Neural progenitor cell (in vitro differentiated cells): Measurements from ENCODE around the gene SPP1. TPM values are rescaled to one million over a fixed set of nuclear protein-coding genes. Genes with fewer than 3 reads are reported as not detected.
"Not testable (repeated sequence)": the region's sequence is repeated elsewhere in the genome, so short reads cannot be mapped to it uniquely, and the experiment has no call there.

Experiments used
- DNase-seq: peaks from one replicate; pipeline ENCODE4 v3.0.0-alpha.2; 2016; ENCODE audit warnings: low spot score
- H2AFZ ChIP-seq: fragments of 200-600 bp; sonication (generic); replicated peaks from 2 replicates; pipeline ENCODE4 v1.6.1; 2016; ENCODE audit warnings: antibody characterized with exemption
- H3F3A ChIP-seq: fragments of 200-600 bp; sonication (generic); 2 replicates; pipeline ENCODE4 v1.6.1; 2016; ENCODE audit warnings: antibody characterized with exemption, low read depth
- H3K27ac ChIP-seq: fragments of 200-600 bp; sonication (generic); 2 replicates; pipeline ENCODE4 v1.5.1; 2016; ENCODE audit warnings: mild to moderate bottlenecking
- H3K27me3 ChIP-seq: fragments of 200-600 bp; sonication (generic); 2 replicates; pipeline ENCODE4 v1.6.1; 2016; ENCODE audit warnings: mild to moderate bottlenecking, moderate library complexity
- H3K36me3 ChIP-seq: fragments of 200-600 bp; sonication (generic); 2 replicates; pipeline ENCODE4 v1.5.1; 2016
- H3K4me1 ChIP-seq: fragments of 200-600 bp; sonication (generic); 2 replicates; pipeline ENCODE4 v1.6.1; 2016; ENCODE audit warnings: mixed run types
- H3K4me2 ChIP-seq: fragments of 200-600 bp; sonication (generic); 2 replicates; pipeline ENCODE4 v1.6.1; 2016
- H3K4me3 ChIP-seq: fragments of 200-600 bp; sonication (generic); 2 replicates; pipeline ENCODE4 v1.5.1; 2016
- H3K79me2 ChIP-seq: fragments of 200-600 bp; sonication (generic); 2 replicates; pipeline ENCODE4 v1.6.1; 2016; ENCODE audit warnings: low read depth
- H3K9ac ChIP-seq: fragments of 200-600 bp; sonication (generic); 2 replicates; pipeline ENCODE4 v1.6.1; 2016
- H3K9me3 ChIP-seq: fragments of 200-600 bp; sonication (generic); 2 replicates; pipeline ENCODE4 v1.5.1; 2016; ENCODE audit warnings: low read depth
- H4K20me1 ChIP-seq: fragments of 200-600 bp; sonication (generic); 2 replicates; pipeline ENCODE4 v1.6.1; 2016; ENCODE audit warnings: low read depth
- H3K27ac Mint-ChIP-seq: 3 replicates; pipeline ENCODE4 v1.8.0; 2021; ENCODE audit warnings: mixed read lengths
- H3K27me3 Mint-ChIP-seq: 2 replicates; pipeline ENCODE4 v1.8.0; 2022; ENCODE audit warnings: low read depth, mild to moderate bottlenecking, inconsistent platforms, moderate library complexity, mixed read lengths; ENCODE audit not compliant: insufficient read depth
- H3K36me3 Mint-ChIP-seq: 3 replicates; pipeline ENCODE4 v1.8.0; 2021; ENCODE audit warnings: mixed read lengths
- H3K4me1 Mint-ChIP-seq: 3 replicates; pipeline ENCODE4 v1.8.0; 2021; ENCODE audit warnings: mixed read lengths
- H3K4me3 Mint-ChIP-seq: 3 replicates; pipeline ENCODE4 v1.8.0; 2021; ENCODE audit warnings: mild to moderate bottlenecking, moderate library complexity, mixed read lengths
- H3K9me3 Mint-ChIP-seq: 3 replicates; pipeline ENCODE4 v1.8.0; 2020; ENCODE audit warnings: mixed read lengths
- CTCF ChIP-seq: fragments of 200-600 bp; sonication (generic); IDR thresholded peaks from 2 replicates; pipeline ENCODE4 v1.5.1; 2017; ENCODE audit warnings: antibody characterized with exemption, mild to moderate bottlenecking
- EZH2 ChIP-seq: fragments of 200-600 bp; sonication (generic); IDR thresholded peaks from 2 replicates; pipeline ENCODE4 v1.6.1; 2017; ENCODE audit warnings: antibody characterized with exemption, mild to moderate bottlenecking, moderate library complexity
- EZH2phosphoT487 ChIP-seq: fragments of 200-600 bp; sonication (generic); IDR thresholded peaks from 2 replicates; pipeline ENCODE4 v1.6.1; 2017; ENCODE audit warnings: antibody characterized with exemption
- total RNA-seq: library from RNA; depleted of rRNA; stranded (reverse); fragments of >200 nt; gene quantifications from 2 replicates; pipeline ENCODE4 v1.2.3, GENCODE V29; 2015; ENCODE audit warnings: low replicate concordance

SPP1 gene
- total RNA-seq, 1 donor from 2014 or later, result 0.54 TPM

GRCh38 chr4:87934157-87934704 lies 41.3 kb upstream of the SPP1 start:
- no peaks in the 10 kb centered on the region for H3K27me3 Mint-ChIP-seq
- TF ChIP-seq EZH2phosphoT487, result no peak
- TF ChIP-seq CTCF, result no peak
- TF ChIP-seq EZH2, result no peak
- H3K36me3 Mint-ChIP-seq, result no peaks in the 10 kb centered on the region
- Histone ChIP-seq H3K27ac (no peak overlapping the region), H3F3A (no peaks in the 10 kb centered on the region), H3K4me1 (no peaks in the 10 kb centered on the region), H3K9ac (no peak overlapping the region), H3K4me3 (no peak overlapping the region), H3K9me3 (no peaks in the 10 kb centered on the region), H4K20me1 (no peaks in the 10 kb centered on the region), H3K36me3 (no peaks in the 10 kb centered on the region), H3K79me2 (no peaks in the 10 kb centered on the region), H3K27me3 (no peaks in the 10 kb centered on the region), H2AFZ (no peak overlapping the region), H3K4me2 (no peak overlapping the region)
- peaks cover 13% of the 10 kb centered on the region for H3K9me3 Mint-ChIP-seq
- no peak overlapping the region for H3K27ac Mint-ChIP-seq
- H3K4me3 Mint-ChIP-seq, result no peak overlapping the region
- H3K4me1 Mint-ChIP-seq, result peaks cover under 1% of the 10 kb centered on the region
- no peak for DNase-seq

- H3K36me3 Mint-ChIP-seq, result no peaks in the 10 kb centered on the region
- Histone ChIP-seq H3K4me3 (no peak overlapping the region), H3K9me3 (no peaks in the 10 kb centered on the region), H2AFZ (no peak overlapping the region), H3K79me2 (no peaks in the 10 kb centered on the region), H4K20me1 (no peaks in the 10 kb centered on the region), H3K27me3 (no peaks in the 10 kb centered on the region), H3K27ac (no peak overlapping the region), H3K4me1 (peaks cover 7% of the 10 kb centered on the region), H3F3A (no peaks in the 10 kb centered on the region), H3K4me2 (no peak overlapping the region), H3K9ac (no peak overlapping the region), H3K36me3 (no peaks in the 10 kb centered on the region)
- H3K27me3 Mint-ChIP-seq, result no peaks in the 10 kb centered on the region
- peaks cover 8% of the 10 kb centered on the region for H3K4me1 Mint-ChIP-seq
- TF ChIP-seq CTCF (no peak), EZH2phosphoT487 (no peak), EZH2 (no peak)
- no peak overlapping the region for H3K4me3 Mint-ChIP-seq
- H3K27ac Mint-ChIP-seq, result no peak overlapping the region
- DNase-seq, result no peak
- H3K9me3 Mint-ChIP-seq, result peaks cover 13% of the 10 kb centered on the region
Observed at GRCh38 chr4:87934973-87935372, 40.5 kb upstream of the SPP1 start.

- H3K36me3 Mint-ChIP-seq, H3K4me3 ChIP-seq, H3F3A ChIP-seq, H3K4me3 Mint-ChIP-seq, H3K9ac ChIP-seq, H3K27ac ChIP-seq, H3K9me3 ChIP-seq, H3K79me2 ChIP-seq, H4K20me1 ChIP-seq, H2AFZ ChIP-seq, H3K4me2 ChIP-seq, H3K27ac Mint-ChIP-seq, H3K27me3 Mint-ChIP-seq, H3K36me3 ChIP-seq, H3K9me3 Mint-ChIP-seq, DNase-seq, H3K27me3 ChIP-seq: not testable (repeated sequence)
- H3K4me1 ChIP-seq, result peaks cover 11% of the 10 kb centered on the region
- H3K4me1 Mint-ChIP-seq, result peaks cover 13% of the 10 kb centered on the region
Observed at GRCh38 chr4:87935954-87936353, 39.6 kb upstream of the SPP1 start.

- H3K27ac Mint-ChIP-seq, result no peak overlapping the region
- TF ChIP-seq CTCF (no peak), EZH2phosphoT487 (no peak), EZH2 (no peak)
- Histone ChIP-seq H3K9ac (no peak overlapping the region), H3K27ac (no peak overlapping the region), H3K27me3 (no peaks in the 10 kb centered on the region), H2AFZ (no peak overlapping the region), H3K79me2 (no peaks in the 10 kb centered on the region), H3K9me3 (no peaks in the 10 kb centered on the region), H3K4me1 (peaks cover 11% of the 10 kb centered on the region), H3K4me2 (no peak overlapping the region), H3K4me3 (no peak overlapping the region), H3K36me3 (no peaks in the 10 kb centered on the region), H4K20me1 (no peaks in the 10 kb centered on the region), H3F3A (no peaks in the 10 kb centered on the region)
- peaks cover 15% of the 10 kb centered on the region for H3K4me1 Mint-ChIP-seq
- no peak overlapping the region for H3K4me3 Mint-ChIP-seq
- no peak for DNase-seq
- no peaks in the 10 kb centered on the region for H3K36me3 Mint-ChIP-seq
- H3K9me3 Mint-ChIP-seq, result no peaks in the 10 kb centered on the region
- no peaks in the 10 kb centered on the region for H3K27me3 Mint-ChIP-seq
Observed at GRCh38 chr4:87937523-87937922, 38.0 kb upstream of the SPP1 start.
